HepG2 (cell line): ENCODE results near the gene SASH1. TPM values are rescaled to one million over a fixed set of nuclear protein-coding genes. Genes with fewer than 3 reads are reported as not detected.

Experiments used
- ATAC-seq: fragments of 200-7000 bp; cut with Tn5 transposase; 3 replicates; pipeline ENCODE4 v1.9.1; 2020; ENCODE audit warnings: mild to moderate bottlenecking, moderate library complexity
- BruUV-seq: library from RNA; stranded (reverse); fragments of 400-500 nt; replicated peaks from 2 replicates; lab custom pipeline; 2021; lab: Mats Ljungman, UMichigan
- CTCF ChIA-PET: fragments of 300-600 bp; formaldehyde crosslinking; extraction: SDS; loops from one replicate; lab custom pipeline; 2021; ENCODE audit warnings: low total read pairs, inconsistent platforms, low intra/inter-chr PET ratio; lab: Yijun Ruan, JAX
- POLR2A ChIA-PET: fragments of 350-600 bp; sonication (Branson Sonifier 250); formaldehyde crosslinking; loops from one replicate; lab custom pipeline; 2020; ENCODE audit warnings: antibody characterized with exemption, inconsistent platforms; lab: Yijun Ruan, JAX
- DNase-seq: peaks from one replicate; pipeline ENCODE4 v3.0.0-alpha.2; 2015; ENCODE audit warnings: low spot score
- FAIRE-seq: peaks from 3 replicates; lab custom pipeline; 2011; peaks lifted over from hg19 to GRCh38; lab: Jason Lieb, UNC
- H2AFZ ChIP-seq: one replicate; pipeline ENCODE4 v1.6.1; 2011; ENCODE audit warnings: low read length, inconsistent platforms
- H3K27ac ChIP-seq: fragments of 300-600 bp; 3 replicates; pipeline ENCODE4 v1.8.0; 2011; ENCODE audit warnings: mixed run types, mild to moderate bottlenecking, mixed read lengths, low read length, inconsistent platforms; ENCODE audit not compliant: insufficient read depth; ENCODE audit errors: extremely low read length
- H3K27me3 ChIP-seq, 2 experiments: fragments of 200-600 bp in 1 of 2; 2 replicates in 1 of 2; 3 replicates in 1 of 2; pipeline versions ENCODE4 v1.6.0 to v1.8.0; 2011; ENCODE audit warnings: low read length in 2 of 2, mild to moderate bottlenecking in 2 of 2, moderate library complexity in 2 of 2, inconsistent platforms in 1 of 2; ENCODE audit not compliant: insufficient read depth in 2 of 2, control insufficient read depth in 1 of 2
- H3K36me3 ChIP-seq, 2 experiments: fragments of 200-600 bp in 1 of 2; replicated peaks in 1 of 2; 2 replicates in 1 of 2; 3 replicates in 1 of 2; pipeline versions ENCODE4 v1.5.1 to v1.8.0; 2011; ENCODE audit warnings: low read length in 2 of 2, inconsistent platforms in 1 of 2; ENCODE audit not compliant: insufficient read depth in 2 of 2, control insufficient read depth in 1 of 2
- H3K4me1 ChIP-seq: 2 replicates; pipeline ENCODE4 v1.5.1; 2012; ENCODE audit warnings: low read length, inconsistent platforms; ENCODE audit not compliant: insufficient read depth
- H3K4me2 ChIP-seq: 2 replicates; pipeline ENCODE4 v1.6.0; 2011; ENCODE audit warnings: low read depth, low read length, inconsistent platforms
- H3K4me3 ChIP-seq, 3 experiments: fragments of 200-600 bp in 1 of 3; sonication (generic), shearing (Covaris generic) in 1 of 3; replicated peaks in 1 of 3; 2 replicates each; pipeline ENCODE4 v1.5.1; 2011 to 2016; ENCODE audit warnings: low read length in 3 of 3, inconsistent platforms in 2 of 3, low read depth in 2 of 3, mild to moderate bottlenecking in 2 of 3, control low read depth in 1 of 3, mixed read lengths in 1 of 3; ENCODE audit not compliant: insufficient read depth in 1 of 3
- H3K79me2 ChIP-seq: one replicate; pipeline ENCODE4 v1.6.1; 2011; ENCODE audit warnings: low read length, inconsistent platforms; ENCODE audit not compliant: insufficient read depth
- H3K9ac ChIP-seq: 2 replicates; pipeline ENCODE4 v1.6.0; 2011; ENCODE audit warnings: mild to moderate bottlenecking, low read depth, low read length, inconsistent platforms; ENCODE audit not compliant: insufficient read depth
- H3K9me3 ChIP-seq: 2 replicates; pipeline ENCODE4 v1.5.1; 2012; ENCODE audit warnings: mild to moderate bottlenecking, low read length
- H4K20me1 ChIP-seq: 2 replicates; pipeline ENCODE4 v1.6.0; 2011; ENCODE audit warnings: inconsistent platforms, mild to moderate bottlenecking, low read length, moderate library complexity; ENCODE audit not compliant: insufficient read depth
- ISL2 ChIP-seq: sonication (generic); formaldehyde crosslinking; IDR thresholded peaks from 2 replicates; pipeline ENCODE4 v1.5.0; 2020; ENCODE audit warnings: missing genetic modification reagents
- NR1H2 ChIP-seq: sonication (generic); formaldehyde crosslinking; IDR thresholded peaks from 2 replicates; pipeline ENCODE4 v1.8.1; 2022; ENCODE audit warnings: low read depth, missing genetic modification reagents, borderline replicate concordance
- RARA ChIP-seq: IDR thresholded peaks from 2 replicates; pipeline ENCODE4 v1.6.1; 2016; ENCODE audit warnings: missing genetic modification reagents, missing compliant biosample characterization
- SIN3B ChIP-seq: fragments of 150-350 bp; IDR thresholded peaks from 2 replicates; pipeline ENCODE4 v1.6.1; 2014; ENCODE audit warnings: low read length
- ZKSCAN8 ChIP-seq: IDR thresholded peaks from 2 replicates; pipeline ENCODE4 v1.6.1; 2016; ENCODE audit warnings: borderline replicate concordance, missing genetic modification reagents, missing compliant biosample characterization
- ZNF530 ChIP-seq: sonication (generic); formaldehyde crosslinking; IDR thresholded peaks from 2 replicates; pipeline ENCODE4 v1.5.0; 2020; ENCODE audit warnings: low read depth, mild to moderate bottlenecking, missing genetic modification reagents
- WGBS: methylation state at CpG from one replicate; pipeline ENCODE4 v1.1.6; 2017; ENCODE audit warnings: low lambda C conversion rate; 5-methylcytosine and 5-hydroxymethylcytosine counted together
- in situ Hi-C: cut with HindIII; loops from 2 replicates; pipeline ENCODE4 v1.10.0; 2017; ENCODE audit warnings: low pct_unique_long_range_greater_than_20kb; ENCODE audit not compliant: extremely low pct_ligation_motif_present
- intact Hi-C: fragments of 100-400 bp; cut with micrococcal nuclease; formaldehyde crosslinking; loops from one replicate; pipeline ENCODE4 v1.10.0; 2022; ENCODE audit not compliant: unreplicated experiment
- polyA plus RNA-seq, 8 experiments: library from polyadenylated mRNA; depleted of rRNA in 3 of 8; stranded (reverse) in 7 of 8; unstranded in 1 of 8; fragments of >200 nt; fragmentation: Illumina TruSeq in 4 of 8; extraction: Trizol in 4 of 8; gene quantifications; 2 replicates each; pipeline versions ENCODE4 v1.2.1 to v1.2.3, GENCODE V29; 2011 to 2016; ENCODE audit warnings: low read depth in 4 of 8, missing spikeins in 1 of 8, mixed read lengths in 1 of 8; ENCODE audit not compliant: insufficient read depth in 1 of 8
- total RNA-seq, 5 experiments: library from RNA; depleted of rRNA; stranded (reverse); fragments of >200 nt; fragmentation: Illumina TruSeq; extraction: Trizol; gene quantifications; 2 replicates each; pipeline ENCODE4 v1.2.3, GENCODE V29; 2016; ENCODE audit warnings: low read depth in 1 of 5
- TF ChIP-seq, protein P1 (sequence below): sonication (generic); formaldehyde crosslinking; IDR thresholded peaks from 2 replicates; pipeline ENCODE4 v1.4.0; 2020; ENCODE audit warnings: missing genetic modification reagents, borderline replicate concordance
- TF ChIP-seq, protein P2 (sequence below): sonication (generic); formaldehyde crosslinking; IDR thresholded peaks from 2 replicates; pipeline ENCODE4 v1.4.0; 2020; ENCODE audit warnings: mild to moderate bottlenecking, missing genetic modification reagents
- TF ChIP-seq, protein P3 (sequence below): IDR thresholded peaks from 2 replicates; pipeline ENCODE4 v1.6.1; 2016; ENCODE audit warnings: missing compliant biosample characterization, missing genetic modification reagents, borderline replicate concordance

Gene SASH1
- total and polyA plus RNA-seq, 2 of the 13 experiments (the other 11 are each of a cell fraction or from before 2014, with no cell fraction given): 7.5 to 8.2 TPM

DNA sequence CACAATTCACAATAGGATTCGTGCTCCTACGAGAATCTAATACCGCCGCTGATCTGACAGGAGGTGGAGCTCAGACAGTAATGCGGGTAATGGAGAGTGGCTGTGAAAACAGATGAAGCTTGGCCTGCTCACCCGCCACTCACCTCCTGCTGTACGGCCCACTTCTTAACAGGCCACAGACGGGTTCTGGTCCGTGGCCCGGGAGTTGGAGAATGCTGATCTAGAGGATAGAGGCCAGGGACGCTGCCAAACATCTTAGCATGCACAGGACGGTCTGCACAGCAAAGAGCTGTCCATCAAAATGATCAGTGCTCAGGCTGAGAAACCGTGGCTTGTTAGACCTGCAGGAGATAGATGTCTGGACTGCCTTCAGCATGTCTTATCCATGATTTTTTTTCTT is 186.4 kb downstream of the SASH1 start:
- in situ Hi-C loops (no loop called here), intact Hi-C loops (loop anchor here (2.0 kb wide), 1 partner anchor 62 kb away; no protein-coding TSS in a partner anchor)
- DNase-seq (no peak), FAIRE-seq (no peak), ATAC-seq (no peak)
- Histone ChIP-seq H4K20me1 (no peaks in the 10 kb centered on the region), H3K79me2 (no peaks in the 10 kb centered on the region), H3K4me1 (no peaks in the 10 kb centered on the region), H3K4me2 (no peak overlapping the region), H3K36me3 (peaks cover 15 to 45% of the 10 kb centered on the region in 2 experiments), H3K4me3 (no peak overlapping the region), H2AFZ (no peak overlapping the region), H3K27me3 (no peaks in the 10 kb centered on the region), H3K9ac (no peak overlapping the region), H3K27ac (no peak overlapping the region), H3K9me3 (no peaks in the 10 kb centered on the region)
- no TSS peak for BruUV-seq
- 97% methylated on average over 13 of the region's 13 CpGs for WGBS
- TF ChIP-seq ZNF530 (CRISPR knock-in tag) (no peak), ISL2 (CRISPR knock-in tag) (no peak), ZKSCAN8 (CRISPR knock-in tag) (no peak), RARA (CRISPR knock-in tag) (no peak), SIN3B (no peak), NR1H2 (no peak)
- TF ChIP-seq, protein P1, sequence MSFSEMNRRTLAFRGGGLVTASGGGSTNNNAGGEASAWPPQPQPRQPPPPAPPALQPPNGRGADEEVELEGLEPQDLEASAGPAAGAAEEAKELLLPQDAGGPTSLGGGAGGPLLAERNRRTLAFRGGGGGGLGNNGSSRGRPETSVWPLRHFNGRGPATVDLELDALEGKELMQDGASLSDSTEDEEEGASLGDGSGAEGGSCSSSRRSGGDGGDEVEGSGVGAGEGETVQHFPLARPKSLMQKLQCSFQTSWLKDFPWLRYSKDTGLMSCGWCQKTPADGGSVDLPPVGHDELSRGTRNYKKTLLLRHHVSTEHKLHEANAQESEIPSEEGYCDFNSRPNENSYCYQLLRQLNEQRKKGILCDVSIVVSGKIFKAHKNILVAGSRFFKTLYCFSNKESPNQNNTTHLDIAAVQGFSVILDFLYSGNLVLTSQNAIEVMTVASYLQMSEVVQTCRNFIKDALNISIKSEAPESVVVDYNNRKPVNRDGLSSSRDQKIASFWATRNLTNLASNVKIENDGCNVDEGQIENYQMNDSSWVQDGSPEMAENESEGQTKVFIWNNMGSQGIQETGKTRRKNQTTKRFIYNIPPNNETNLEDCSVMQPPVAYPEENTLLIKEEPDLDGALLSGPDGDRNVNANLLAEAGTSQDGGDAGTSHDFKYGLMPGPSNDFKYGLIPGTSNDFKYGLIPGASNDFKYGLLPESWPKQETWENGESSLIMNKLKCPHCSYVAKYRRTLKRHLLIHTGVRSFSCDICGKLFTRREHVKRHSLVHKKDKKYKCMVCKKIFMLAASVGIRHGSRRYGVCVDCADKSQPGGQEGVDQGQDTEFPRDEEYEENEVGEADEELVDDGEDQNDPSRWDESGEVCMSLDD (CRISPR knock-in tag): no peak
- TF ChIP-seq, protein P2, sequence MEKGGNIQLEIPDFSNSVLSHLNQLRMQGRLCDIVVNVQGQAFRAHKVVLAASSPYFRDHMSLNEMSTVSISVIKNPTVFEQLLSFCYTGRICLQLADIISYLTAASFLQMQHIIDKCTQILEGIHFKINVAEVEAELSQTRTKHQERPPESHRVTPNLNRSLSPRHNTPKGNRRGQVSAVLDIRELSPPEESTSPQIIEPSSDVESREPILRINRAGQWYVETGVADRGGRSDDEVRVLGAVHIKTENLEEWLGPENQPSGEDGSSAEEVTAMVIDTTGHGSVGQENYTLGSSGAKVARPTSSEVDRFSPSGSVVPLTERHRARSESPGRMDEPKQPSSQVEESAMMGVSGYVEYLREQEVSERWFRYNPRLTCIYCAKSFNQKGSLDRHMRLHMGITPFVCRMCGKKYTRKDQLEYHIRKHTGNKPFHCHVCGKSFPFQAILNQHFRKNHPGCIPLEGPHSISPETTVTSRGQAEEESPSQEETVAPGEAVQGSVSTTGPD (CRISPR knock-in tag): no peak
- TF ChIP-seq, protein P3, sequence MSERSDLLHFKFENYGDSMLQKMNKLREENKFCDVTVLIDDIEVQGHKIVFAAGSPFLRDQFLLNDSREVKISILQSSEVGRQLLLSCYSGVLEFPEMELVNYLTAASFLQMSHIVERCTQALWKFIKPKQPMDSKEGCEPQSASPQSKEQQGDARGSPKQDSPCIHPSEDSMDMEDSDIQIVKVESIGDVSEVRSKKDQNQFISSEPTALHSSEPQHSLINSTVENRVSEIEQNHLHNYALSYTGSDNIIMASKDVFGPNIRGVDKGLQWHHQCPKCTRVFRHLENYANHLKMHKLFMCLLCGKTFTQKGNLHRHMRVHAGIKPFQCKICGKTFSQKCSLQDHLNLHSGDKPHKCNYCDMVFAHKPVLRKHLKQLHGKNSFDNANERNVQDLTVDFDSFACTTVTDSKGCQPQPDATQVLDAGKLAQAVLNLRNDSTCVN (CRISPR knock-in tag): no peak
- ChIA-PET POLR2A (no interaction called here), CTCF (no interaction called here)
